ENCODE data around the gene CHCHD6.

The CHCHD6 gene

DNA sequence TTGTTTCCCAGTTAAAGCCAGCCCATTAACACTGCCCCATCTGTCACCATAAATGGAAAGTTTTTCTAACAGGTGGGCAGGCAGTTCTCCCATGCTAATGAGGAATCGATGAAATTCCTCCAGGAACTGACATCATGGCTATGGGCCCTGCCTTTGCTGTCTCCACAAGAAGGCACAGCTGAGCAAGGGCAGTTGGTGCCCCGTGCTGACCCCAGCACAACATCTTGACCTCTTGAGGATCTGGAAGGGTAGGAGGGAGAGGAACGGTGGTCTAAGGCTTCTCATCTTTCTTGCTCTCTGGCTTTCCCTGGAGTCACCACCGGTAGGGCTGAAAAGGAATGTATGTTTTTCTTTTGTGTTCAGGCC is 46.7 kb downstream of the CHCHD6 start:
- no peak overlapping the region for H3K4me3 Mint-ChIP-seq
- H3K9me3 Mint-ChIP-seq = no peaks in the 10 kb centered on the region
- H3K36me3 Mint-ChIP-seq (ENCODE audit: low read depth) = peaks cover 7% of the 10 kb centered on the region
- peaks cover 9% of the 10 kb centered on the region for H3K4me1 Mint-ChIP-seq (ENCODE audit: low read depth)
- no peak overlapping the region for H3K27ac Mint-ChIP-seq
- no peak for DNase-seq
- no peaks in the 10 kb centered on the region for H3K27me3 Mint-ChIP-seq

DNA sequence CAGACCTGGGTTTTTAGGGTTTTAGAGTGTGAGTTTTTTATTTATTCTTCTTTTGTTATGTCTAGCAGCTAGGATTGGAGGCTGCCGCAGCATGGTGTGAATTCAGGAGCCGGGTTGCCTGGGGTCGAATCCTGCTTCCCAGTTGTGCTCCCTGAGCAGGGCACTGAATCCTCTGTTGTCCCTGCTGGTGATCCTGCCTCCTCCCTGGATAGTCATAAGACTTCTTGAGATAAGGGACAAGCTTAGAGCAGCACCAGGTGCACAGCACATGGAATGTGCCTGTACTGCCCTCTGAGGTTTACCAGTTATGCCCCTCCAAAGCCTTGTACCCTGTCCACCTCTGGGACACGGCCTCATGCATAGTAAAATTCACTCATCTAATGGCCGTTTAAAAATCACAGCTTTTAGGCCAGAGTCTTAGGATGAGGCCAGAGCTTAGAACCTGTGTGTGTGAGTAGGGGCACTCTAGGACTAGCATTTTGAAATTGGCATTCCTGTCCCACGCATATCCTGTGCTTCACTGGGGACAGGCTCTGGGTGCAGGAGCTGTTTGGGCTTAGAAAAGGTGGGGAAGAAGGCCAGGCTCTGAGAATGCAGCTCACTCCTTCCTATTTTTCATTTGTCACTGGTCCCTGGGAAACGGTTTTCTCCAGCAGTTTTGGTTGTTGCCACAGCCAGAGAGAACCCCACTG is 47.7 kb downstream of the CHCHD6 start:
- Mint-ChIP-seq H3K36me3 (ENCODE audit: low read depth) (peaks cover 5% of the 10 kb centered on the region), H3K4me1 (ENCODE audit: low read depth) (peaks cover 9% of the 10 kb centered on the region), H3K4me3 (no peak overlapping the region), H3K27ac (no peak overlapping the region), H3K27me3 (no peaks in the 10 kb centered on the region), H3K9me3 (no peaks in the 10 kb centered on the region)
- no peak for DNase-seq

DNA sequence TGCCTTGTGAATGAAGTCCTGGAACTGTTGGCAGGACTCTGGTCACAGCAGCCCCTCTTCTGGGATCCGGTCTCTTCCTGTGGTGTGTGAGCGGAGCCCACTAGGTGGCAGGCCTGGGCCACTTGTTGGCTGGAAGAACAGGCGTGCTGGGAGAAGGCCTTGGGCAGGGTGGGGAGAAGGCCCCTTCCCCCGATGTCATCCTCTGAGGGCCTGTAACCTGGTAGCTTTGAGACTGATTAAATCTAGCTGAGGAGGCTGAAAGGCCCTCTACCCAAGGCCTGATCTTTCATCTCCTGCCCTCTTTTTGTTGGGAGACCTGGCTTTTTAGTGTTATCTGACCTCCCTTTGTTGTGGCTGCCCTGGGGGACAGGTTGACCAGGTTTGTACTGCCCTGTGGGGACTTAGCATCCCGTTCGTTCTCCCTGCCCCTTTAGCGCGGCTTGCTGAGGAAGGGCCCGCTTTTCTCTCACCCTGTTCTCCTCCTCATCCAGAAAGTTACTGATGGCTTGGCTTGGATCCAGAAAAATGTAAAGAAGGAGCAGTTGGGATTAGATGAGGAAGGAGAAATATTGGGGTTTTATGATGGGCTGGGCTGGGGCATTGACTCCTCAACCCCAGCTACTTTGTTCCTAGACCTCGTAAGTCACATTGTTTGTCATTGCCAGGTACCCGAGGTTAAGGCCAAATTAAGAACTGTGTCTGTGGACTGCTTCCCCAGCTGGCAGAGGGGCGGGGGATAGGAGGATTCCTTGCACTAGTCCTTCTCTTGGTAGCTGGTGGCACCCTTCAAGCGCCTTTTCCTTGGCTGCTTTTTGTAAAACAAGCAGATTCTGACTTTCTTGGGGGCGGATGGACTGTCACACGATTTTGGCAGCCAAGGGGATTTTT is 48.5 kb downstream of the CHCHD6 start:
- Mint-ChIP-seq H3K36me3 (ENCODE audit: low read depth) (peaks cover 5% of the 10 kb centered on the region), H3K27me3 (no peaks in the 10 kb centered on the region), H3K4me3 (no peak overlapping the region), H3K27ac (no peak overlapping the region), H3K4me1 (ENCODE audit: low read depth) (peaks cover 9% of the 10 kb centered on the region), H3K9me3 (no peaks in the 10 kb centered on the region)
- DNase-seq = peak; percentile 63

DNA sequence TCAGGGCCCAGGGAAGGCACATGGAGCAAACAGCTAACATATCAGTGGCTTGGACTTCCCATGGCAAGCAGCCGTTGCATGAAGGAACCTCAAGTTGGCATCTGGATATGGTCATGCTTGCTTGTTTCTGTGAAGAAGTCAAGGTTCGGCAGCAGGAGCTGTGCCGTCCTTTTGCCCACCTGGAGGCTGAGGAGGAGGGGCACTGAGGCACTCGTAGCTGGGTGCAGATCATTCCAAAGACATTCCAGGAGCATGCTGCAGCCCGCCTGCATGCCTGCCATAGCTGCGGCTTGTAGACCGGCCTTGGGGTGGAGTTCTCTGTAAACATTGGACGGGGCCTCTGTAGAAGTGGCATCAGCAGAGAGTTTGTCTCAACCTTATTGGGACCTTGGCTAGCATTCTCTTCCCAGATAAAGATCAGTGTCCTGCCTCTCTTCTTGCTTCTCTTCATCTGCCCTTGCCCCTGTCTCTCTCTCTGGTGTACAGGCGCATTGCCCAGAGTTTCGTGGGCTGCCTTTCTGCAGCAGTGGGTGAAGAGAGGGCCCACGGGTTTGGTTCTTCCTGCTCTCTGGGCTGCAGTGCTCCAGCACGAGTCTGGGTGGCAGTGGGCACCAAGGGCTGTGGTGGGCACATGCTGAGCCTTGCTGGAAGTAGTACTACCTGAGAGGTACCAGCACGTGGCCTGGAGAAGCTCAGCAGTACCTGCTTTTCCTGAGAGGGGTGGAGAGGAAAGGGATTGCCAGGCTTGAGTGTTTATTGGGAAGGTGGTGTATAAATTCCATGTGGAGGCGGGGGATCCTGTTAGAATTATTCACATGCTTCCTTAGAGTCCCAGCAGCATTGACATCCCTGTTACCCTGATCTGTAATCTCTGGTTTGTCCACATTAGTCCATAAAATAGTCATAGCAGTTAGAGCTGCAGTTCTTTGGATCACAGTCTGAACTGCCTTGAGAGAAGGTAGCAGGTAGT is 49.4 kb downstream of the CHCHD6 start:
- H3K36me3 Mint-ChIP-seq (ENCODE audit: low read depth) = peaks cover 3% of the 10 kb centered on the region
- no peaks in the 10 kb centered on the region for H3K9me3 Mint-ChIP-seq
- no peak overlapping the region for H3K4me3 Mint-ChIP-seq
- DNase-seq = no peak
- H3K27ac Mint-ChIP-seq = no peak overlapping the region
- peaks cover 6% of the 10 kb centered on the region for H3K4me1 Mint-ChIP-seq (ENCODE audit: low read depth)
- no peaks in the 10 kb centered on the region for H3K27me3 Mint-ChIP-seq

DNA sequence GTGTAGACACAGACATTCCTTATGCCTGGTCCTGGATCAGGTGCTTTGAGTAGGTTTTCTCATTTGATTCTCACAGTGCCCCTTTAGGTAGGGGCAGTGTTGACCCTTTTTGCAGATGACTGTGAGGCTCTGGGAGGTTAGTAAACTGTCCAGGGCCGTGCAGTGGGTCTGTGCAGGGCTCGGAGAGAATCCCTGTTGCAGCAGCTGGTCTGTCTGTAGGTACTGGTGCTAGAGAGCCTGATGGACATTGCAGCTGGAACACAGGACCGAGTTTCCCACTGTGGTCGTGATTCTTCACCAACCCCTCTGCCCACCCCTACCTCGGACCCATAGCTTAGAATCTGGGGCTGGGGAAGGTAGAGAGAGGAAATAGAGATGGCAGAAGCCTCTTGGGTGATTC is 51.8 kb downstream of the CHCHD6 start:
- DNase-seq = no peak
- H3K36me3 Mint-ChIP-seq (ENCODE audit: low read depth) = peaks cover 3% of the 10 kb centered on the region
- H3K4me1 Mint-ChIP-seq (ENCODE audit: low read depth) = no peaks in the 10 kb centered on the region
- no peaks in the 10 kb centered on the region for H3K9me3 Mint-ChIP-seq
- H3K27me3 Mint-ChIP-seq = no peaks in the 10 kb centered on the region
- H3K27ac Mint-ChIP-seq = no peak overlapping the region
- no peak overlapping the region for H3K4me3 Mint-ChIP-seq

DNA sequence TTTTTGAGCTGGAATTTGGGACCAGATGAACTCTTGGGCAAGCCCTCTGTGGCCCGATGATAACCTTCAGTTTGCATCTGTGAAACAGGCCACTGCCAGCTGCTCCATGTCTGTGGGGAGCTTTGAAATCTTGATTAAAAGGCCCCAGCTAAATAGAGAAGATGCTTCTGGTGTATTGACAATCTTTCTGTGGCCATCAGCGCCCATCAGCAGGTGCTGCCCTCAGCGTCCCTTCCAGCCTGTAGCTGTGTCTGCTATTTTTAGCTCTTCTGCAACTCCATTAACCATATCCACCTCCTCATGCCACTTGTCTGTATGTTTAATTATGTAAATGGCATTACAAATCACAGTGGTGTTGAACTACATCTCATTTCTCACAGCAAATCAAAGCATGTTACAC is 54.0 kb downstream of the CHCHD6 start:
- Mint-ChIP-seq H3K27ac (no peak overlapping the region), H3K36me3 (ENCODE audit: low read depth) (peaks cover under 1% of the 10 kb centered on the region), H3K4me3 (no peak overlapping the region), H3K4me1 (ENCODE audit: low read depth) (no peaks in the 10 kb centered on the region), H3K27me3 (no peaks in the 10 kb centered on the region), H3K9me3 (no peaks in the 10 kb centered on the region)
- no peak for DNase-seq

DNA sequence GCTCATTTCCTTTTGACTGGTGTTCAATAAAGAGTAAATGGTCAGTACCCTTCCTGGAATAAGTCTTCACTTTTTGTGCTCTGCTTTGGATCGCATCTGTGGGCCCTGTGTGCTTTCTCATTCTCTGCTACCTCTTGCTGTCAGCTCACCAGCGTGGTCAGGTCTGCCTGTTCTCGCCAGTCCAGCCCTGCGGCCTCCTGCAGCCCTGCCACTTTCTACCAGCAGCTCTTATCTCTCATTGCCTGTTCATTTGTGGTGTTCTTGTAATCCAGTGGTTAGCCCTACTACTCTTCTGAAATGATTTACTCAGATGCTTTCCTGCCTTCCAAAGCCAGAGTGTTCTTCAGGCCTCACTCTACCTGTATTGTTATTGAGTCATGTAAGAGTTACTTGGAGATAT is 54.8 kb downstream of the CHCHD6 start:
- no peak overlapping the region for H3K4me3 Mint-ChIP-seq
- no peaks in the 10 kb centered on the region for H3K9me3 Mint-ChIP-seq
- no peaks in the 10 kb centered on the region for H3K27me3 Mint-ChIP-seq
- DNase-seq = no peak
- H3K27ac Mint-ChIP-seq = no peak overlapping the region
- no peaks in the 10 kb centered on the region for H3K4me1 Mint-ChIP-seq (ENCODE audit: low read depth)
- H3K36me3 Mint-ChIP-seq (ENCODE audit: low read depth) = no peaks in the 10 kb centered on the region

DNA sequence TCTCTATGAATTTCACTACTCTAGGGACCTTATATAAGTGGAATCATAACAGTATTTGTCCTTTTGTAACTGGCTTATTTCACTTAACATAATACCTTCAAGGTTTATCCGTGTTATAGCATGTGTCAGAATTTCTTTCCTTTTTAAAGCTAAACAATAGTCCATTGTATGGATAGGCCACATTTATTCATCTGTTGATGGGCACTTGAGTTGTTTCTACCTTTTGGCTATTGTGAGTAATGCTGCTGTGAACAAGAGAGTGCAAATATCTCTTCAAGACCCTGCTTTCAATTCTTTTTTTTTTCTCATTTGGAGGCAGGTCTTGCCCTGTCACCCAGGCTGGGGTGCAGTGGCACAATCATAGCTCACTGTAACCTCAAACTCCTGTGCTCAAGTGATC is 56.5 kb downstream of the CHCHD6 start:
- peaks cover 14% of the 10 kb centered on the region for H3K36me3 Mint-ChIP-seq (ENCODE audit: low read depth)
- no peak overlapping the region for H3K27ac Mint-ChIP-seq

DNA sequence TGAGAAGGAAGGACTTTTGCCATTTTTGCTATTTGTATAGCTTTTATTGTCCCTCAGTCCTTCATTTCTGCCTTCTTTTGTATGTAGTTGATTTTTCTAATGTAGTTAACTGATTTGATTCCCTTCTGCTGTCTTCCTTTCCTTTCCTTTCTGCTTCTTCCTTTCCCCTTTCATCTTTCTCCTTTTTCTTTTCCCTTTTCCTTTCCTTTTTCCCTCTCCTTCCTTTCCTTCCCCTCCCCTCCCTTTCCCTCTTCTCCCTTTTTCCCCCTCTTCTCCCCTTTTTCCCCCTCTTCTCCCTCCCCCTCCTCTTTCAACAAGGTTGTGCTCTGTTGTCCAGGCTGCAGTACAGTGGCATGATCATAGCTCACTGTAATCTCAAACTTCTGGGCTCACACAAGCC is 59.0 kb downstream of the CHCHD6 start:
- Mint-ChIP-seq H3K27me3 (no peaks in the 10 kb centered on the region), H3K9me3 (peaks cover 5% of the 10 kb centered on the region), H3K4me1 (ENCODE audit: low read depth) (no peaks in the 10 kb centered on the region), H3K27ac (no peak overlapping the region), H3K4me3 (no peak overlapping the region), H3K36me3 (ENCODE audit: low read depth) (peaks cover 37% of the 10 kb centered on the region)
- DNase-seq = no peak

More for the DNA sequence above, 56.5 kb downstream of the CHCHD6 start:
- Mint-ChIP-seq H3K9me3 (no peaks in the 10 kb centered on the region), H3K4me3 (no peak overlapping the region), H3K4me1 (ENCODE audit: low read depth) (no peaks in the 10 kb centered on the region), H3K27me3 (no peaks in the 10 kb centered on the region)
- DNase-seq = no peak

DNA sequence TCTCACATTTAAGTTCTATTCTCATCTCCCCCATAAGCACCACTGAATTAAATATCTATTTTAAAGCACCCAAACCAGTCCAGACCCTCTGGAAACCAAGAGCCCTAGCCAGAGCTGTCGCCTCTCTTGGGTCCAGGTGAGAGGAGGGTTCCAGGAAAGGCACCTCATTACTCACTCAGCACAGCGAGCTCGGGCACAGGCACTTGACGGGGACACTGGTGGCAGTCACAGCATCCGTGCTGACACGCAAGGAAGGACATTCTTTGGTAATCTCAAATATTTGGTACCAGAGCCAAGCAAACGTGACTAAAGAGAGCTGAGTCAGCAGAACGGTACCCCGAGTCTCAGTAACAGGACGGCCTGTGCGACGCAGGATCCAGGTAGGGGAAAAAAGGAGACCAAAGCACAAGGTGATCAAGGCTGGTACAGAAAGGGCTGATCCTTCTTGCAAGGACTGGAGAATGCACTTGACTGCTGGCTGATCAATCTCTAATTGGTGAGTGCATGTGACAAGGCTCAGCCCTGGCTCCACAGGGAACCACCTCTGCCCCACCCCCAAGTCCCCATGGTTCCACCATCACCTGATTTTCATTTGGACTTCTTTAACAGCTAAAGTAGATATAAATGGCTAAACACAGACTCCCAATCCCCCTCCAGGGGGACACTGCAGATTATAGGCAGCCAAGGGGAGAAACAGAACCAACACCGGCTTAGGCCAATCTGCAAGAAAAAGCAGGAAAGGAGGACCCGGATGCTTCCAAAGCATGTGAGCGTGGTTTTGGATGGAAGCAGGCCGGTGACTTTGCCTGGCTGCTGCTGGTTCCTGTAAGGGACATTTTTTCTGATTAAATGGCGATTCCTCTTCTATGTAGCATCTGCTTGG is 61.4 kb downstream of the CHCHD6 start:
- H3K27ac Mint-ChIP-seq = no peak overlapping the region
- no peak for DNase-seq
- H3K36me3 Mint-ChIP-seq (ENCODE audit: low read depth) = peaks cover 52% of the 10 kb centered on the region
- no peaks in the 10 kb centered on the region for H3K27me3 Mint-ChIP-seq
- peaks cover 21% of the 10 kb centered on the region for H3K9me3 Mint-ChIP-seq
- no peak overlapping the region for H3K4me3 Mint-ChIP-seq
- H3K4me1 Mint-ChIP-seq (ENCODE audit: low read depth) = no peaks in the 10 kb centered on the region

DNA sequence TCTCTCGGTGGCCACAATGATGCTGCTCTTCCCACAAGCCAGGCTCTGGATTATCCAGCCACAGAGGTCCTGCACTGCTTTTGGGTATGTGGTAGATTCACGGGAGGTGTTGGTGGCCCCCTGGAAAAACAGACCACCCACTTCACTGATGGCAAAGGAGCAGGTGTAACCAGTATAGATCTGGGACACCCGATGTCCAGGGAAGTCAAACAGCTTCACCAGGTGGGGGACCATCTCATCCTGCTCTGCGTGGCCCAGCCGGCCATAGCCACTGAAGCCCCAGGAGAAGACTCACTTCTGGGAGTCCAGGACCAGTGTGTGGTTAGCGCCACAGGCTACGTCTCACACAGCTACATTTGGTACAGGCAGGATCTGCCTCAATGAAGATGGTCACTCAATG is 62.6 kb downstream of the CHCHD6 start:
- Mint-ChIP-seq H3K4me1 (ENCODE audit: low read depth) (no peaks in the 10 kb centered on the region), H3K4me3 (no peak overlapping the region), H3K9me3 (peaks cover 24% of the 10 kb centered on the region), H3K27me3 (no peaks in the 10 kb centered on the region), H3K27ac (no peak overlapping the region), H3K36me3 (ENCODE audit: low read depth) (peaks cover 61% of the 10 kb centered on the region)
- DNase-seq = no peak

DNA sequence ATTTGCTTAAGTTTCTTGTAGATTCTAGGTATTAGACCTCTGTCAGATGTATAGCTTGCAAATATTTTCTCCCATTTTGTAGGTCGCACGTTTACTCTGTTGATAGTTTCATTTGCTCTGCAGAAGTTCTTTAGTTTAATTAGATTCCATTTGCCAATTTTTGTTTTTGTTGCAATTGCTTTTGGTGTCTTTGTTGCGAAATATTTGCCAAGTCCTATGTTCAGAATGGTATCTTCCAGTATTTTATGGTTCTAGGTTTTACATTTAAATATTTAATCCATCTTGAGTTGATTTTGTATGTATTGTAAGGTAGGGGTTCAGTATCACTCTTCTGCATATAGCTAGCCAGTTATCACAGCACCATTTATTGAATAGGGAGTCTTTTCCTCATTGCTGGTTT is 64.9 kb downstream of the CHCHD6 start:
- Mint-ChIP-seq H3K27ac (no peak overlapping the region), H3K4me3 (no peak overlapping the region), H3K36me3 (ENCODE audit: low read depth) (peaks cover 75% of the 10 kb centered on the region), H3K9me3 (peaks cover 32% of the 10 kb centered on the region), H3K27me3 (no peaks in the 10 kb centered on the region), H3K4me1 (ENCODE audit: low read depth) (no peaks in the 10 kb centered on the region)
- DNase-seq = no peak

DNA sequence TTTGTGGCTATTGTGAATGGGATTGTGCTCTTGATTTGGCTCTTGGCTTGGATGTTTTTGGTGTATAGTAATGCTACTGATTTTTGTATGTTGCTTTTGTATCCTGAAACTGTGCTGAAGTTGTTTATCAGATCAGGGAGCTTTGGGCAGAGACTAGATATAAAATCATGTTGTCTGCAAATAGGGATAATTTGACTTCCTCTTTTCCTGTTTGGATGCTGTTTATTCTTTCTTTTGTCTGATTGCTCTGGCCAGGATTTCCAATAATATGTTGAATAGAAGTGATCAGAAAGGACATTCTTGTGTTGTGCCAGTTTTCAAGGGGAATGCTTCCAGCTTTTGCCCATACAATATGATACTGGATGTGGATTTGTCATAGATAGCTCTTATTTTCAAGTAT is 66.1 kb downstream of the CHCHD6 start:
- Mint-ChIP-seq H3K36me3 (ENCODE audit: low read depth) (peaks cover 65% of the 10 kb centered on the region), H3K27me3 (no peaks in the 10 kb centered on the region), H3K4me3 (no peak overlapping the region), H3K9me3 (peaks cover 32% of the 10 kb centered on the region), H3K4me1 (ENCODE audit: low read depth) (no peaks in the 10 kb centered on the region), H3K27ac (no peak overlapping the region)
- no peak for DNase-seq

DNA sequence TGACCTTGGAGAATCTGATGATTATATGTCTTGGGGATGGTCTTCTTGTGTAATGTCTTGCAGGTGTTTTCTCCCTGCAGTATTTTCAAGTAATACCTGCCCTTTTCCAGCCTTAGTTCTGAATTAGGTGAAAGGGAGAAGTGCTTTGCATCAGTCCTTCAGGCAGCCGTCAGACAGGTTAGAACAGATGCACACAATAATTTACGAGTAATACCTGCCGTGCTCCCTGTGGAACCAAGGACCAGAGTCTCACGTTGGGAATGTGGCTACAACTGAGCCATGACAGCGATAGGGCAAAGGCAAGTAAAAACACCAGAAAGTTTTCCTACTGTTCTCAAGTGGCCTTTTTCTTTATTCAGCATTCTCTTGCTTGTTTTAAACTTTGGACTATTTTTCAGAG is 69.1 kb downstream of the CHCHD6 start:
- Mint-ChIP-seq H3K4me1 (ENCODE audit: low read depth) (no peaks in the 10 kb centered on the region), H3K27me3 (no peaks in the 10 kb centered on the region), H3K9me3 (peaks cover 26% of the 10 kb centered on the region), H3K36me3 (ENCODE audit: low read depth) (peaks cover 42% of the 10 kb centered on the region), H3K27ac (no peak overlapping the region), H3K4me3 (no peak overlapping the region)
- no peak for DNase-seq

Measured in activated T-cell treated with anti-CD3 and anti-CD28 coated beads, Interleukin-2, amount 50 U/mL, for 24 hours (primary cell).